ENCODE measurements around the gene NAA40. TPM values are rescaled to one million over a fixed set of nuclear protein-coding genes. Genes with fewer than 3 reads are reported as not detected.

NAA40 gene
- total and polyA plus RNA-seq, 2 of the 13 experiments (the other 11 are each of a cell fraction or from before 2014, with no cell fraction given): 11.1 to 17.9 TPM

DNA sequence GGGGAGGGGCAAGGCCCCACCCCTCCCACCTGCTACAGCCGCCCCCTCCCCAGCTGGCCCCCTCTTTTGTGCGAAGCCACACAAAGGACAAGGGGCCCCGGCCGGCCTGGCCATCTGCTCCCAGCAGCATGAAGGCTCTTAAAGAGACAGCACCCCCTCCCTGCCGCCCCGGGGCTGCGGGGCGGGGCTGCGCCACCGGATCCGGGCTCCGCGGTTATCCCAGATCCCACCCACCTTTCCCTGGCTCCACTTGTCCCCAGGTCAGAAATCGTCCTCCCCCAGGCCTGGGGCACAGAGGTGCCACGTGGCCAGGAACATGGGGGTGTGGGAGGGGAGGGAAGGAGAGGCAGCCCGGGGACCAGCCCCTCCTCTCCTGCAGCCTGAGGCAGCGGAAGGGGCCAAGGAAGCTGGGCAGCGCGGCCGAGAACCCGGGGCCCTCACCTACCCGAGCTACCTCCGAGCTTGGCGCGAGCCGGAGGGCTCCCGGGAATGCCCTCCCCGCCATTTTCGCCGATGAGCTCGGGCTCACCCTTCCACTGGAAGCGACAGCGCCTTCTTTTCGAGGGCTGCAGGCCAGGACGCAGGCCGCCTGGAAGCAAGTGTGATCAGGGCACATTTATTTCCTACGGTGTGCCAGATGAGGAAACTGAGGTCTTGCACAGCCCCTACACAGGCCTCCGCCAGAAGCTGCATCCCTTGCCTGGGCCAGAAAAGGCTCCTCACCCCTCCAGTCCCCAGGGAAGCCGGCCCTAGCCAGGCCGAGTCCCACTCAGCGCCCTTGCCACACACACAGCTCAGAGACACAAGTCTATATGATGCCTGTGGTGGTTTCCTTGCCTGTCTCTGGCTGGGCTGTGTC, 19.3 kb upstream of the NAA40 start (continued):
- TF ChIP-seq YY1 (IDR thresholded peaks at IDR 0.05; ENCODE audit: insufficient read depth, insufficient replicate concordance, low read depth, low read length): peak; percentile 64
- TF ChIP-seq FOXM1 (CRISPR knock-in tag; IDR thresholded peaks at IDR 0.05): no peak
- TF ChIP-seq, protein P1, sequence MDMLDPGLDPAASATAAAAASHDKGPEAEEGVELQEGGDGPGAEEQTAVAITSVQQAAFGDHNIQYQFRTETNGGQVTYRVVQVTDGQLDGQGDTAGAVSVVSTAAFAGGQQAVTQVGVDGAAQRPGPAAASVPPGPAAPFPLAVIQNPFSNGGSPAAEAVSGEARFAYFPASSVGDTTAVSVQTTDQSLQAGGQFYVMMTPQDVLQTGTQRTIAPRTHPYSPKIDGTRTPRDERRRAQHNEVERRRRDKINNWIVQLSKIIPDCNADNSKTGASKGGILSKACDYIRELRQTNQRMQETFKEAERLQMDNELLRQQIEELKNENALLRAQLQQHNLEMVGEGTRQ (IDR thresholded peaks at IDR 0.05; ENCODE audit: low read depth, low read length): no peak
- TF ChIP-seq, protein P1 (CRISPR knock-in tag; IDR thresholded peaks at IDR 0.05; ENCODE audit: borderline replicate concordance): peak; percentile 55; the same call in 1 of the 2 replicates
- TF ChIP-seq ZNF839 (CRISPR knock-in tag; IDR thresholded peaks at IDR 0.05; ENCODE audit: borderline replicate concordance): no peak
- no peak for TF ChIP-seq MATR3 (CRISPR knock-in tag; IDR thresholded peaks at IDR 0.05)
- TF ChIP-seq ZNF570 (CRISPR knock-in tag; IDR thresholded peaks at IDR 0.05; ENCODE audit: borderline replicate concordance): no peak
- TF ChIP-seq TFAP4 (IDR thresholded peaks at IDR 0.05; ENCODE audit: borderline replicate concordance, low read depth): no peak
- no peak for TF ChIP-seq SMAD3 (CRISPR knock-in tag; IDR thresholded peaks at IDR 0.05)
- TF ChIP-seq ZNF143 (CRISPR knock-in tag; IDR thresholded peaks at IDR 0.05): peak; percentile 48; the same call in 1 of the 2 replicates
- TF ChIP-seq ZNF629 (CRISPR knock-in tag; conservative IDR thresholded peaks at IDR 0.05): no peak
- no peak for TF ChIP-seq ATF7 (IDR thresholded peaks at IDR 0.05)
- TF ChIP-seq ATF7 (CRISPR knock-in tag; IDR thresholded peaks at IDR 0.05): no peak
- no peak for TF ChIP-seq SMAD9 (CRISPR knock-in tag; IDR thresholded peaks at IDR 0.05)
- TF ChIP-seq MLX (CRISPR knock-in tag; IDR thresholded peaks at IDR 0.05): peak; percentile 96
- peak in 1 of 2 experiments; percentile 43; a peak in 1 of 4 replicates for TF ChIP-seq POLR2A (IDR thresholded peaks at IDR 0.05; ENCODE audit: insufficient read depth in 1 of 2, low read depth in 2 of 2, low read length in 2 of 2)
- peak; percentile 74; the same call in 1 of the 2 replicates for TF ChIP-seq ZNF44 (CRISPR knock-in tag; IDR thresholded peaks at IDR 0.05)
- TF ChIP-seq ELF3 (CRISPR knock-in tag; IDR thresholded peaks at IDR 0.05): peak; percentile 52; the same call in 1 of the 2 replicates
- no peak for TF ChIP-seq TCF7 (IDR thresholded peaks at IDR 0.05; ENCODE audit: low read depth)
- peak; percentile 35; the same call in 1 of the 2 replicates for TF ChIP-seq ZNF563 (CRISPR knock-in tag; IDR thresholded peaks at IDR 0.05)
- TF ChIP-seq ZNF530 (CRISPR knock-in tag; IDR thresholded peaks at IDR 0.05; ENCODE audit: low read depth): no peak
- no peak for TF ChIP-seq RAD51 (IDR thresholded peaks at IDR 0.05; ENCODE audit: borderline replicate concordance)
- TF ChIP-seq, protein P2, sequence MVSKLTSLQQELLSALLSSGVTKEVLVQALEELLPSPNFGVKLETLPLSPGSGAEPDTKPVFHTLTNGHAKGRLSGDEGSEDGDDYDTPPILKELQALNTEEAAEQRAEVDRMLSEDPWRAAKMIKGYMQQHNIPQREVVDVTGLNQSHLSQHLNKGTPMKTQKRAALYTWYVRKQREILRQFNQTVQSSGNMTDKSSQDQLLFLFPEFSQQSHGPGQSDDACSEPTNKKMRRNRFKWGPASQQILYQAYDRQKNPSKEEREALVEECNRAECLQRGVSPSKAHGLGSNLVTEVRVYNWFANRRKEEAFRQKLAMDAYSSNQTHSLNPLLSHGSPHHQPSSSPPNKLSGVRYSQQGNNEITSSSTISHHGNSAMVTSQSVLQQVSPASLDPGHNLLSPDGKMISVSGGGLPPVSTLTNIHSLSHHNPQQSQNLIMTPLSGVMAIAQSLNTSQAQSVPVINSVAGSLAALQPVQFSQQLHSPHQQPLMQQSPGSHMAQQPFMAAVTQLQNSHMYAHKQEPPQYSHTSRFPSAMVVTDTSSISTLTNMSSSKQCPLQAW (CRISPR knock-in tag; IDR thresholded peaks at IDR 0.05): peak; percentile 29; the same call in 1 of the 2 replicates
- TF ChIP-seq ZNF34 (CRISPR knock-in tag; IDR thresholded peaks at IDR 0.05; ENCODE audit: borderline replicate concordance): no peak
- TF ChIP-seq ZNF619 (CRISPR knock-in tag; IDR thresholded peaks at IDR 0.05): no peak
- TF ChIP-seq ZFYVE20 (CRISPR knock-in tag; IDR thresholded peaks at IDR 0.05; ENCODE audit: borderline replicate concordance, low read depth): no peak
- 0 out of 2 replicates have a peak, but pooled peaks have one; percentile 50 for TF ChIP-seq NCOA1 (CRISPR knock-in tag; IDR thresholded peaks at IDR 0.05)
- no peak for TF ChIP-seq MIXL1 (CRISPR knock-in tag; IDR thresholded peaks at IDR 0.05)
